HG03196 (cell line): ENCODE results near the gene ENDOV.
"Not testable (repeated sequence)": the region's sequence is repeated elsewhere in the genome, so short reads cannot be mapped to it uniquely, and the experiment has no call there.

Experiments
- ATAC-seq: cut with Tn5 transposase; IDR thresholded peaks from one replicate; pipeline ENCODE4 v1.9.1; 2021; ENCODE audit not compliant: unreplicated experiment

ENDOV gene

DNA sequence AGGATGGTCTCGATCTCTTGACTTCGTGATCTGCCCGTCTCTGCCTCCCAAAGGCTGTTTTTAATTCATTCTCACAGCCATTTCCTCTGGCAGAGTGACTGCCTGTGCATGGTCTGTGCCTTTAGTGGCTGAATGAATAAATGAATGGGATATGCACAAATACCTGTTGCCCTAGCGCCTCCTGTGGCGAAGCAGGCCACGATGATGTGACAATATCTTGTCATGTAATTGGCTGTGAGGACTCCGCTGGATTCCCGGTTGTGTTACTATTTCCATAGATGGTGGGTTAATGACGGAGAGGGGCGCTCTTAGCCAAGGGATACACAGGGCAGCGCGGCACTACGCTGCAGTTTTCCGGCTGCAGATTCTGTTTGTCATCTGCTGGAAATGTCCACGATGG, 26.8 kb upstream of the ENDOV start:
- ATAC-seq = no peak

DNA sequence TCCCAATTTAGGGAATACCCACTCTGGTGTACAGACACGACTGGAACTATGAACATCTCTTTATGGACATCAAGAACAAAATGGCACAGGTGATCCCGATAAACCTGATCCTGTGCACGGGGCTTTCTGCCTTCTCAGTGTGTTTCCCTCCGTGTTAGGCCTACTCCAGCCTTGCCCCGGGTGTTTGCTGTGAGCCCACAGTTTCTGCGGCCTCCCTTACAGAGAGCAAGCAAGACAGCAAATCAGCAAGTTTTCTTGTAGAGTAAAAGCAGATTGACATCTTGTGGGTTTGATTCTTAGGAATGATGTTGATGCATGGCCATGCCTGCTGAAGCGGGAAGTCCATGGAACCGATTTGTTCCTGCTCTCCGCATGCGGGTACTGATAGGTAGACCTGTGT, 26.4 kb upstream of the ENDOV start:
- no peak for ATAC-seq

DNA sequence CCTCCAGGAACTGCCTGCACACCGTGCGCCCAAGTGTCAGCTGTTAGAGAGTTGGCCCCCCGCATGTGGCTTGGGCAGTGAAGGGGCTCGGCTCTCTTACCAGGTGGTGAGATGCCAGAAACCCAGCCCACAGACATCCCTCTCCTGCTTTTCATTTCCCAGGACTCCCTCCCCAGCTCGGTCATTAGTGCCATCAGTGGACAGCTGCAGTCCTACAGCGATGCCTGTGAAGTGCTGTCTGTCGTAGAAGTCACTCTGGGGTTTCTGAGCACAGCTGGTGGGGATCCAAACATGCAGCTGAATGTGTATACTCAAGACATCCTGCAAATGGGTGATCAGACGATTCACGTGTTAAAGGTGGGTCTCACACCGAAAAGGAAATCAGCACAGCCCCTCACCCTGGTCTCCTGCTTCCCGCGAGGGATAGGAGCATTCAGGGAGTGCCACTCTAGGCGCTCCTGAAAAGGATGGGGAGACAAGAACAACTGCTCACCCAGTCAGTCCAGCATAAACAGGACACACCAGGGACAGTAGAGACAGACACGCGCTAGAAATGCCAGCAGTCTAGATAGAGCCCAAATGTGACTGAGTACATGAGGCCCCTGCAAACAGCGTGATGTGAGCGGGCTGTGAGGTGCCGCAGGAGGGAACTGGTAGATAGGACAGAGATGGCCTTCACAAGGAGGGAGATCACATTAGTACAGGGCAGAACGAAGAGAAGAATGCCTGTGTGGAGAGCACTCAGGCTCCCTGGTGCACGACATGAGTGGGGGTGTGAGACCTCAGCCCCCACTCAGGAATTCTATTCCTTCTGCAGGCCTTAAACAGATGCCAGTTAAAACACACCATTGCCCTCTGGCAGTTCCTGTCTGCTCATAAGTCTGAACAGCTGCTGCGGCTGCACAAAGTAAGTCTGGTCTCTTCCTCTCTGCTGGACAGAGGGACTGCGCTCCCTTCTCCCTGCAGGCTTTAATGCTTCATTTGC, 25.7 kb upstream of the ENDOV start:
- no peak for ATAC-seq

DNA sequence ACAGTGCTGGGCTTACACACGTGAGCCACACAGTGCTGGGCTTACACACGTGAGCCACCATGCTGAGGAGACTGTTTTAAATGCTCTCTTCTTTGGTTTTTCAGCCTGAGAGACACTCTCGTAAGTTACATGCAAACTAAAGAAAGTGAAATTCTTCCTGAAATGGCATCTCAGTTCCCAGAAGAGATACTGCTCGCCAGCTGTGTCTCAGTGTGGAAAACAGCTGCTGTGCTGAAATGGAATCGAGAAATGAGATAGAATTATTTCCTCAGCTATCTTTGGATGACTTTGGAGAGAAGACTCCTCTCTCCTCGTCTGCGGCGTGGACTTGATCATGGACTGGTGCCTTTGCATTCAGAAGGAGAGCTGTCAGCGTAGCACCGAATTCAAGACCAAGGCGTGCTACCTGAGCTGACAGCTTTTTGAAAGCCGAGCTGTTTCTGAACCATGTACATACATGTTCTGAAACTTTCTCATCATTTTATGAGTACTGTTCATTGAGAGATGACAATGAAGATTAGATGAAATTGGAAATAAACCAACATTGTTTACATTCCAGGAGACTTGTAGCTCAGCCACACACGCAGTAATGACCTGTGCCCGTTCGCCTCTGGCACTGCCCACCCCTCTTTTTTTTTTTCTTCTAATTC, 21.6 kb upstream of the ENDOV start:
- ATAC-seq = no peak

DNA sequence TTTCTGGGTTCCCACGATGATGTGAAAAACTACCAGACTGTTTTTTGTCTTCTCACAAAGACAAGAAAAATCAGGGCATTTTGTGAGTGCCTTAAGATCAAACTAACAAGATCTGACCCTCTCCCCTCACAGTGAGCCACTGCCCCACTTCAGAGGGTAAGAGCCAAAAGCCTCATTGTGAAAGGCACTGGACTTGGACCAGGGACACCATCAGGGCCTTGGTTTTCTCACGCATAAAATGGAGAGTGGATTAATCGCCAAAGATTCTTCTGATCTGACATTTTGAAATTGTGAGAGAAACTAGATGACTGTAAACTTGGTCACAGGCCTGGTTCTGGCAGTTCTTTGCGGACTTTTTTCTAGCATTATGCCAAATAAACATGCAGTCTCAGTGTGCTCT, 21.0 kb upstream of the ENDOV start:
- ATAC-seq = no peak

DNA sequence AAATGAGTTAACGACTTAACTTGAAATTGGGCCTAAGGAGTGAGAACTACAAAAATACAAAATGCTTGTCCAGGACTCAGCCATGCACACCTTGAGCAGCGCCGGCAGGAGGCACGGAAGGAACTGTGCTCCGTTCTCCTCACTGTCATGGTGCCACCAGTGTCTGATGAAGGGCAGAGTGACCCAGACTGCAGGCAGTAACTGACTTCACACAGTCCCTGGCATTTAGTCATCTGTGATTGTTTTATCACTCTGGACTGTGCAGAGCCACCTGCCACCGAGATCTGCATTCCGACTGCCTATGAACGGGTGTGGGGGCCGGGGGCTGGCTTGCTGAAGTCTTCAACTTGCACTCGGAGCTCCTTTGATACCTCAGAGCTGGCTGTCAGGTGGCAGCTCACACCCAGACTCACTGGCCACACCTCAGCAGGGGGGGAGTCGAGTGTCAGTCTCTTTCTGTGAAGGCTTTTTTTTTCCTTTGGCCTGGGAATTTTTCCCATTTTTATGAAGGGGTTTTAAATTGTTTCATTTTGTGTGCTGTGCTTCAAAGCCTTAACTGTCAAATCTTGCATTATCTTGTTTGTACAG, 20.2 kb upstream of the ENDOV start:
- ATAC-seq = no peak

DNA sequence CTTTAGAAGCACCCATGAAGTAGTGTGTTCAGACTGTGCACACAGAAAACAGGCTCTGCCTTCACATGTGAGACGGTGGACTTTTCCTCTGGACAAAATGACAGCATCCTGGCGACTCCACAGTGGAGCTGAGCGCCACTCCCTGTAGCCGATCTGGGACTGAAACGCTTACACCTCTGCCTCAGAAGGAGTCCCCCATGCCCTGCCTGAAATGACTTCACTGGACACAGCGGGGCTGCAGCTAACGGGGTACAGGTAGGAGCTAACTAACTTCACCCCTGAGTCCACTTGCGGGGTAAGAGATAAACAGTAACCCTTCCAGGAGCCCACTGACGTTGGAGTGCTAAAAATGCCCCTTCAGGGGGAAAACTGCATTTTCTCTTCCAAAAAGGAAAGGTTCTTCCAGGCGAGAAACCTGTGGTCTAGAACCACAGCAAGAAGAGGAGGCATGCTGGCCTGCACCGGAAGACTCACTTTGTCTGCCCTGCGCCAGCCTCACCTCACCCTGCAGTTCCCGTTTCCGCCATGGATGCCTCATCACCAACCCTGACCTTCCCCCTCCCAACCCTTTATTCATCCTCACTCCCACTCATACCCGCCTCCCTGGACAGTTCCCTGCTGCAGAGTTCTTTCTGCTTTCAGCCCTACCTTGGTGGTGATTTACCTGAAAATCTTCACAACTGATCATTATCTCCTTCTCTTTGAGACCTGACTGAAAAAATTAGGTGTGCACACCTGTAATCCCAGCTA, 19.4 kb upstream of the ENDOV start:
- no peak for ATAC-seq

DNA sequence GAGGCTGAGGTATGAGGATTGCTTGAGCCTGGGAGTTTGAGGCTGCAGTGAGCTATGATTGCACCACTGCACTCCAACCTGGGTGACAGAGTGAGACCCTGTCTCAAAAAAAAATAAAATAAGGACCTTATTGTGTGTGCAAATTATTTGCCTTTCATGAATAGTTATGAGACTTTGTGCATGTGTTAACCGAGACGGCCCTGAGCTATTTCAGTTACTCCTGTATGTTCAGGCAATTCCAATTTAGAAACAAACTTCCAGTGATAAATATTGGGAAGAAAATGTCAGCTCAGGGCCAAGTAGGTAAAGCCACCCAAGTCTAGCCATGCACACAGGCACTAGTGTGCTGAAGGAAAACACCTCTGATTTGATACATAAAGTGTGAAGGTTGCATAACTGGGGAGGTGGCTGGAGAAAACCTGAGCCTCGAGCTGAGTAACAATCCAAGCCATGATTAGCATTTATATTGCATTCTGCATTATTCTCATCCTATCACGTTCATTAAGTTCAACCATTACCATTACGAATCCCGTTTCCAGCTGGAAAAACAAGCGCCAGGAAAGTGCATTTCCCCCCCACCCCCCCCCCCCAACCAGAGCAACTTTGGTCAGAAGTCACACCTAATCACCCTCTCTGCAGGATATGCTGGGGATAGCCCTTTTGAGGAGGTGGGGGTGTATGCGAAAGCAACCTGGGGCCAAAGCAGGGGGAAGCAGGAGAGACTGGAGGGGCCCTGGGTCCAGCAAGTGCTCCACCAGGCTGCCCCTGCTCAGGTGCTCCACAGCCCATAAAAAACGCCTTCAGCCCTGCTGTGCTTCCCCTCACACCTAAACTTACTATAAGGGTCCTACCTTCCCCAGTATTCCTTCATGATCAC, 18.6 kb upstream of the ENDOV start:
- ATAC-seq = no peak

DNA sequence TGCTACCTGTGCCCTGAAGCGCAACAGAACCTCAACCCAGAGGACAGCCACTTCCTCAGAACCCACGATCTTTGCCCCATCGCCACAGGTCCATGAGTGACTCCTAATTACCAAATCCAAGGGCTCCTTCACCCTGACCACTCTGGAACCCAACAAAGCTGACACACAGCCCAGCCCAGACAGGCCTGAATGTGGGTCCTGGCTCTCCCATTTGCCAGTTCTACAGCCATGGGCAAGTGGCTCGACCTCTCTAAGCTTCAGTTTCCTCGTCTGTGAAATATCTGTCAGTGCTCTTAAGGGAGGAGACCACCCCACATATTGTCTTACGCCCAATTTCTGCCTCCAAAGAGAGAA, 18.0 kb upstream of the ENDOV start:
- ATAC-seq = no peak

DNA sequence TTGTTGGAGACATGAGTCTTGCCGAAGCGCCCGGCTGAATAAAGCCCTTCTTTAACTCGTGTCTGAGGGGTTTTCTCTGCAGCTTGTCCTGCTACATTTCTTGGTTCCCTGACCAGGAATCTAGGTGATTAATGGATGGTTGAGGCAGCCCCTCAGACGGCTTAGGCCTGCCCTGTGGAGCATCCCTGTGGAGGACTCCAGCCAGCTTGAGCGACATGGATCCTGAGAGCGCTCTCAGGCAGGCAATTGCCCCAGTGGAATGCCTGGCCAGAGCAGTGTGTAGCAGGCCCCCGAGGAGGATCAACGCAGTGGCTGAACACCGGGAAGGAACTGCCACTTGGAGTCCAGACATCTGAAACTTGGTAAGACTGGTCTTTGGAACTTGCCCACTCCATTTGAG, 17.3 kb upstream of the ENDOV start:
- no peak for ATAC-seq

DNA sequence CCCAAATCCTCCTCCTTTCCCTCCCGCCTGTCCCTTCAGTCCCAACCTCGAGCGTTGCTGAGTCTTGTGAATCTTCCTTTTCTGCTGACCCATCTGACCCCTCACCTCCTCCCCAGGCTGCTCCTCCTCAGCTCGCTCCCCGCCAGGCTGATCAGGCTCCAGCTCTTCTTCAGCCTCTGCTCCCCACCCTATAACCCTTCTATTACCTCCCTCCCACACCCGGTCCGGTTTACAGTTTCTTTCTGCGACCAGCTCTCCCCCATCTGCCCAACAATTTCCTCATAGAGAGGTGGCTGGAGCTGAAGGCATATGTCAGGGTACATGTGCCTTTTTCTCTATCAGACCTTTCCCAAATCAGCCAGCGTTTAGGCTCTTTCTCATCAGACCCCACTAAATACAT, 13.9 kb upstream of the ENDOV start:
- ATAC-seq = not testable (repeated sequence)

DNA sequence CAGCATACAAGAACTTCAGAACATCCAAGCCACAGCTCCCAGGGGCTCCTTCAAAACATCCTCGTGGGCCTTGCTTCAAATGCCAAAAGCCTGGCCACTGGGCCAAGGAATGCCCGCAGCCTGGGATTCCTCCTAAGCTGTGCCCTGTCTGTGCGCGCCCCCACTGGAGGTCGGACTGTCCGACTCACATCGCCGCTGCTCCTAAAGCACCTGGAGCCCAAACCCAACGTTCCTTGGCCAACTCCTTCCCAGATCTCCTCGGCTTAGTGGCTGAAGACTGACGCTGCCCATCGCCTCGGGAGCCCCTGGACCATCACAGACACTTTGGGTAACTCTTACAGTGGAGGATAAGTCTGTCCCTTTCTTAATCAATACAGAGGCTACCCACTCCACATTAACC, 12.9 kb upstream of the ENDOV start:
- not testable (repeated sequence) for ATAC-seq

DNA sequence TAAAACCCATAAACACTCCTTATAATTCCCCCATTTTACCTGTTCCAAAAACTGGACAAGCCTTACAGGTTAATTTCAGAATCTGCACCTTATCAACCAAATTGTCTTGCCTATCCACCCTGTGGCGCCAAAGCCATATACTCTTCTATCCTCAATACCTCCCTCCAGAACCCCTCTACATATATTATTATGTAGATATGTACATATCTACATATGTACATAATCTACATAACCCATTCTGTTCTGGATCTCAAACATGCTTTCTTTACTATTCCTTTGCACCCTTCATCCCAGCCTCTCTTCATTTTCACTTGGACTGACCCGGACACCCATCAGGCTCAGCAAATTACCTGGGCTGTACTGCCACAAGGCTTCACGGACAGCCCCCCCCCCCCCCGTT, 12.0 kb upstream of the ENDOV start:
- no peak for ATAC-seq

DNA sequence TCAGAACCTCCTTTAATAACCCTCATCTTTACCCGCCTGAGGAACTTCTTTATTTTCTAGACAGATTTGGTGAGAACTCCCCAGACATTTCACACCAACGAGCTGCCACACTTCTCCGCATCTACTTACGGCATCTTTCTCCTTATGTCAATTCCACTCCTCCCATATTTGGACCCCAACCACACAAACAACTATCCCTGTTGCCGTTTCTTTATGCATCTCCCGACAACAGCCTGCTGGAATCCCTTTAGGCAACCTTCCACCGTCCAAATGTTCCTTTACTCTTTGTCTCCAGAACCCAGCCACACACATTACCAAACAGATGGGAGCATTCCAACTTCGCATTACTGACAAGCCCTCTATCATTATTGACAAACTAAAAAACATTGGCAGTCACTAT, 8.8 kb upstream of the ENDOV start:
- no peak for ATAC-seq

DNA sequence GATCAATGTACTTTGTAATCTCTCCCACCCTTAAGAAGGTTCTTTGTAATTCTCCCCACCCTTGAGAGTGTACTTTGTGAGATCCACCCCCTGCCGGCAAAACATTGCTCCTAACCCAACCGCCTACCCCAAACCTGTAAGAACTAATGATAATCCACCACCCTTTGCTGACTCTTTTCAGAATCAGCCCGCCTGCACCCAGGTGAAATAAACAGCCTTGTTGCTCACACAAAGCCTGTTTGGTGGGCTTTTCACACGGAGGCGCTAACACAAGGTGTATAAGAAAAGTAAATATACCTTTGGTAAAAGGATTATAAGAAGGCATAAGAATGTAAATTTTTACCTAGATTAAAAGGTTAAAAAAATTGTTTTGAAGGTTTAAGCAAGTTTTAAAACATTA, 7.0 kb upstream of the ENDOV start:
- ATAC-seq = not testable (repeated sequence)

DNA sequence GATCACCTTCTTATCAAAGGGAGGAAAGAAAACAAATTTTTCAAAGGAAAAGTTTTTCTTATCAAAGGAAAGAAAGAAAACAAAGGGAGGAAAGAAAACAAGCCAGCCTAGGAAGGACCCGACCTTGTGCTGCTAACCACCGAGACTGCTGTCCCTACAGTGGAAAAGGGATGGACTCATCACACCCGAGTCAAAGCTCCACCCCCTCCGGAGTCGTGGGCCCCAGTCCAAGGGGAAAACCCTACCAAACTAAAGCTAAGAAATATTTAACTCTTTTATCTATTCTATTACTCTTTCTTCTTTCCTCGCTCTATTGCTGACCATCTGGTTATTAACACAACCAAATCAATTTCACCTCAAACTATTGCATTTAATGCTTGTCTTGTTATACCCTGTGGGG, 6.1 kb upstream of the ENDOV start:
- no peak for ATAC-seq

DNA sequence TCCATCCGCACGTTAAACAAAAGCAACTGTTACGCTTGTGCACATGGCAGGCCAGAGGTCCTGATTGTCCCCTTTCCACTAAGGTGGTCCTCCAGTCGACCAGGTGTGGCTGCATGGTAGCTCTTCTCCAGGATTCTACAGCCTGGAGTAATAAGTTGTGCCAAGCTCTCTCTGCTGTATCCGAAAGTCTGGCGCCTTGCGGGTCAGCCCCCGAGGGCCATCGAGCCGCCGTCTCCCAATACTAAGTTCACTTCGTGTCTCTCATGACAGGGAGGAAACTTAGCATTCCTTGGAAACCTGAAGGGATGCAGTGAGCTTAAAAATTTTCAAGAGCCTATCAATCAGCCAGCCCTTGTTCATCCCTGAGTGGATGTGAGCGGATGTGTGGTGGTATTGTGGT, 5.3 kb upstream of the ENDOV start:
- ATAC-seq = no peak

DNA sequence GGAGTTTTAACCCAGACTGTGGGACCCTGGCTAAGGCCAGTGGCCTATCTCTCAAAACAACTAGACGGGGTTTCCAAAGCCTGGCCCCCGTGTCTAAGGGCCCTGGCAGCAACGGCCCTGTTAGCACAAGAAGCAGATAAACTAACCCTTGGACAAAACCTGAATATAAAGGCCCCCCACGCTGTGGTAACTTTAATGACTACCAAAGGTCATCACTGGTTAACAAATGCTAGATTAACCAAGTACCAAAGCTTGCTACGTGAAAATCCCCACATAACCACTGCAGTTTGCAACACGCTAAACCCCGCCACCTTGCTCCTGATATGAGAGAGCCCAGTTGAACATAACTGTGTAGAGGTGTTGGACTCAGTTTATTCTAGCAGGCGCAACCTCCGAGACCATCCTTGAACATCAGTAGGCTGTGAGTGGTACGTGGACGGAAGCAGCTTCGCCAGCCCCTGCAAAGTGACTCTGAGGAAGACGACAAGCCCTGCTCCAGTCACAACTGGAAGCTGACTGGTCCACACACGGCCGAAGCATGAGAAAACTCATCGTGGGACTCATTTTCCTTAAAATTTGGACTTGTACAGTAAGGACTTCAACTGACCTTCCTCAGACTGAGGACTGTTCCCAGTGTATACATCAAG, 4.4 kb upstream of the ENDOV start:
- ATAC-seq = not testable (repeated sequence)

DNA sequence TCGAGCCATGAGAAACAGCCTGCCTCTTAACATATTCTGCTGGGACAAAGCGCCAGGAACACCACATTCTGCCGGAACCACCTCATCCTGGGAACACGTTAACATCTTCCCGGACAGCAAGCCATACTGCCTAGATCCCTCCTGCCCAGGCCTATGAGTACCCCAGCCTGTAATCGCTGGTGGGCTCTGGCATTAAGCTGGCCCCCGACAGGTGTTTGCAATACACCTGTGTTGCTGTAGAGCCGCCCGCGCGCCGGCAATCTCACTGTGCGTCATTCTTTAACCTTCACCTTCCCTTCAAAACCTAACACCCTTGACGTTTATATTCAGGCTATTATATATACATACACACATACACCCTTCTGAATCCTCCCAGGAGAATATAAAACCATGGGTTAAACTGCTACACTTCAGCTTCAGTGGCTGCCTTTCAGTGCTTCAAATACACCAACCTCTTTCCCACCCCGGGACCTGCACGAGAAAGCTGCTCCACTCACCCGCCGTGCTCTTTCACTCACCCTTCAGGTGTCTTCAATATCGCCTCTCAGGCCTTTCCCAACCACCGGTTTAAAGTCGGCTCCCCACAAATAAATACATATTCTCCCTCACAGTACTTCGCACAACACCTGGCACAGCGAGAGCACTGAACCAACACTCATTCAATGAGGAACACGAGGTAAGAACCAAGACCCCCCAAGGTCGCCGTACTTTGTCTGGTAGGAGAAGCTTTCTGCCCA, 1.0 kb upstream of the ENDOV start:
- no peak for ATAC-seq

DNA sequence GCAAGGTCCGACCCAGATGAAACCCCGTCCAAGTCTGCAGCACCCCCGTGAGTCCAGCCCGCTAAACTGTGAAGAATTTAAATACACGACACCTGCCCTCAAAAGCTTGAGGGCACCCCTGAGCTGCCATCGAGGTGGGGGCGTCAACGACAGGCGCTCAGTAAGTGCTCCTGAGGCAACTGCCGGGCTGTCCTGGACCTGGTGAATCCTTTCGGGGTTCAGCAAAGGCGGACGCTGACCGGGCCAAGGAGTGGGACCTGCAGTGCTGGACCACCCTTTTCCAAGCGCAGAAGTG, 512 bp upstream of the ENDOV start:
- peak; percentile 12 for ATAC-seq
